GM21619 (cell line): Measurements from ENCODE around the gene SSBP1.
A peak's percentile ranks its signal among the peaks of the same experiment; 100 is the strongest.
"Not testable (repeated sequence)": the region's sequence is repeated elsewhere in the genome, so short reads cannot be mapped to it uniquely, and the experiment has no call there.

ENCODE experiments used
- ATAC-seq: cut with Tn5 transposase; IDR thresholded peaks from one replicate; pipeline ENCODE4 v1.9.1; 2021; ENCODE audit not compliant: unreplicated experiment

Gene SSBP1

DNA sequence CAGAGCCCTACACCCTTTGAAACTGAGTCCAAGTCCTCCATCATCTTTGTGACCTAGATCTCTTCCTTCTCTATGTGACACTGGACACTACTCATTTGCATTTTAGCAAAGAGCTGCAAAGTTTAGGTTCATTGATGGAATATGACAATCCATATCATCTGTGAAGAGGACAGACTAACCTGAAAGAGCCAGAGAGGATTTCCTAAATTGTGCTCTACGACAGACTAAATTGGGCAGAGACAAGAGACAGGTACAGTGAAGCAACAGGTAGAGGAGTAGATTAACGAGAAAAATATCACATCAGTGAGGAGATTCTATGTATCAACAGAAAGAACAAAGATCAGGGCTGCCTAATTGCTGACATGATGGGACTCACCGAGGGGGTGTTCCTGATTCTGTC lies 25.6 kb downstream of the SSBP1 start, which contains the start of gene TAS2R3:
TSS of gene TAS2R3 (plus strand) at position 301 of the 400 bp plus-strand sequence. CDS start at position 363, 62 bp downstream.
- ATAC-seq = no peak

DNA sequence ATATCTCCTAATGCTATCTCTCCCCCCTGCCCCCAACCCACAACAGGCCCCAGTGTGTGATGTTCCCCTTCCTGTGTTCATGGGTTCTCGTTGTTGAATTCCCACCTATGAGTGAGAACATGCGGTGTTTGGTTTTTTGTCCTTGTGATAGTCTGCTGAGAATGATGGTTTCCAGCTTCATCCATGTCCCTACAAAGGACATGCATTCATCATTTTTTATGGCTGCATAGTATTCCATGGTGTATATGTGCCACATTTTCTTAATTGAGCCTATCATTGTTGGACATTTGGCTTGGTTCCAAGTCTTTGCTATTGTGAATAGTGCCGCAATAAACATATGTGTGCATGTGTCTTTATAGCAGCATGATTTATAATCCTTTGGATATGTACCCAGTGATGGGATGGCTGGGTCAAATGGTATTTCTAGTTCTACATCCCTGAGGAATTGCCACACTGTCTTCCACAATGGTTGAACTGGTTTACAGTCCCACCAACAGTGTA lies 32.0 kb downstream of the SSBP1 start:
- not testable (repeated sequence) for ATAC-seq

DNA sequence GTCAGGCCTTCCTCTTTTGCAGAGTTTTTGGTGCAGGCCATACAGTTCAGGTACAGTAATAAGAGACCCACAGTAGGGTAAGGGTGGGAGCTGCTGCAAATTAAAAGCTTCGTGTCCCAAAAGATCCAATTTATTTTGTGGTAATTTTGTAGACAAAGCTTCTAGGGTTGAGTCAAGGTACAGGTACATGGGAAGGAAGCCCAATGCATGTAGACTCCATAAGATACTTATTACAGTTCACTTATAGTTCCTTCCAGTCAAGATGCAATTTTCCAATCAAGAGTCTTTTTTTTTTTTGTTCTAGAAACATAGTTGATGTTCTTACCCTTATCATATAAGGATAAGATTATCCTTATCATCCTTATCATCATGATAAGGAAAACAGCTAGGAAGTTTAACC lies 38.2 kb downstream of the SSBP1 start, which contains the start of gene TAS2R4:
TSS of gene TAS2R4 (plus strand) at position 301 of the 400 bp plus-strand sequence. CDS start 1,815 bp downstream, outside the sequence.
- no peak for ATAC-seq

DNA sequence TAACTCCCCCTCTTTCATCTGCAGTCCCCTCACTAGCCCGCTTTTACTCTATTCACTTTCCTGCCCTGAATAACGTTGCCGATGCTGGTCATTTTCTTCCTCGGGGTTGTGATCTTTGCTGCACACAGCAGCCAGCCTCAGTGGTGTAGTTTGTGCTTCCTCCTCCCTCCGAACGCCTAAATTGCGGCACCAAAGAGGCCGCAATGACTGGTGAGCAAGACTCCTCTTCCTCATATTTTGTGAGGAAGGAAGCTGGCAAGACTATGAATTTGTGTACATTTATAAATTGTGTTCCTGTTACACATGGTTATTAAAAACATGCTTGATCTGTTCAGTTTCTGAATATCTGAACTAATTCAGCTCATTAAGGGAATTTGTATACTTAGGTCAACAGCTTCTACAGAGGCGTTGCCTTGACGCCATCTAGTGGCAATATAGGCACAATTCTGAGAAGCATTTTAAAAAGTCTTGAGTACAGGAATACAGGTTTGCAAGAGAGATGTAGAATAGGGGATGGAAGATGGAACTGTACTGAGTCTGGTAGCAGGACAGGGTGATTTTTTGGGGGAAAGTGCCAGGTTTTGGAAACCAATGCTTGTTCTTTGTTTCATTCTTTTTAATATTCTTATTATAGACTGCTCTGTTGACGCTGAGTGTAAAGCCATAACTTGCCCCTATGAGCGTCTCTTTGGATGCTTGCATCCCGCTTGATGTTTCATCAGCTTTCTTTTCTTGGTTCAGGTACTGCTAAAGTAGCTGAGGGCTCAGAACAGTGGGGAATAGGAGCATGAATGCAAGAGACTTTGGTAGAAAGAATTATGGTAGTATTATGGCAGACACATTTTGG lies 47.8 kb downstream of the SSBP1 start:
- ATAC-seq = peak; percentile 78

DNA sequence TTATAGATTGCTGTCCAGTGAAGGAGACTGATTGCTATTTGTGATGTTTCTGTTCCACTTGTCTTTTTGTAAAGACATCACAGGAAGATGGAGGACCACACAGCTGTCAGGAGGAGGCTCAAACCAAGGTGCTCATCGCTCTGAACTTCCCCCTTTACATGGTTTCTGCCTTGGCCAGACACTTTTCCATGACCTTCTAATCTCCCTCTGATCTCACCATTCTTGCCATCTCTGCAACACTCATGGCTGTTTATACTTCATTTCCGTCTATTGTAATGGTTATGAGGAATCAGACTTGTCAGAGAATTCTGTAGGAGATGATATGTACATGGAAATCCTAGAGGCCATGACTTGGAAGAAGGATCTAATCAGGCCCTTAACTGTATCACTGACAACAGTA lies 50.1 kb downstream of the SSBP1 start:
- no peak for ATAC-seq

DNA sequence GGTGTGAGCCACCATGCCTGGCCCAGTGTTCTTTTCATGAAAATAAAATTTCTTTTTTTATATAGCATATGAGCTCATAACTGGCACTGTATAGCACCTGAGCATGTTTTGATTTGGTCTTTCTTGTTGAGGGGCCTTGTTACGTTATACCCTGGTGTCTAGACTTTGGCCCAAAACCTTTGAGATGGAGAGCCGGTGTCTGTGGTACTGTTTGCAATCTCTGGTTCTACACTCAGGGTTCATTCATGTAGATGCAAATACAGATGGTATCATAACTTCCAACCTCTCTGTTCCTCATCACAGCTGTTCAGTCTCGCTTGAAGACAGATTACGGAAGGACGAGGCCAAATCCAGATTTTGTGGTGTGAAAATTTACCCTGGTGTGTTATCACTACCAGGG lies 51.8 kb downstream of the SSBP1 start, which contains the start of gene TAS2R5:
TSS of gene TAS2R5 (plus strand) at position 301 of the 400 bp plus-strand sequence. CDS start 145 bp downstream, outside the sequence.
- no peak for ATAC-seq

DNA sequence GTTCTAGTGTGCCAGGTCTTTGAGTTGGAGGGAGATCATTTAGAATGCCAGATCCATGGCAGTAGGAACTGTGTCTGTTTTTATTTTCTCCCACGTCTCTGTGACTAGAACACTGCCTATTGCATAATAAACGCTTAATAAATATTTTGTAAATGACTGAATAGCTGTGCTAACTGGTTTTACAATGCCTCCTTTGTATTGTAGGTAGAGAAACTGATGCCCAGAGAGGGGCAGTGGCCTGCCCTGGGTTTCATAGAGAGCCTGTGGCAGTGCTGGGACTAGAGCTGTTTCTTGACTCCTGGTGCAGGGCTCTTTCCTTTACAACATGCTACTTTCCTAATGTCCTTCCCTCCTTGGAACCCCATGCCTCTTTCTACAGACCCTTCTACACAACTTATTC lies 54.4 kb downstream of the SSBP1 start:
- no peak for ATAC-seq
